Caco-2 (cell line): Measurements from ENCODE around the gene TFAP2B. TPM values are rescaled to one million over a fixed set of nuclear protein-coding genes. Genes with fewer than 3 reads are reported as not detected.

Experiments used
- BruUV-seq: library from RNA; stranded (reverse); fragments of 400-500 nt; replicated peaks from 2 replicates; lab custom pipeline; 2021; lab: Mats Ljungman, UMichigan
- CTCF ChIA-PET: fragments of 300-600 bp; sonication (Branson Sonifier 250); formaldehyde crosslinking; loops from one replicate; lab custom pipeline; 2022; ENCODE audit warnings: antibody characterized with exemption; lab: Charles Lee
- POLR2A ChIA-PET: fragments of 300-600 bp; sonication (Branson Sonifier 250); formaldehyde crosslinking; loops from one replicate; lab custom pipeline; 2022; ENCODE audit warnings: antibody characterized with exemption; lab: Charles Lee
- DNase-seq, 2 experiments: peaks; one replicate each; pipeline versions ENCODE4 v3.0.0 to v3.0.0-alpha.2; 2020 to 2022
- H3K27me3 ChIP-seq: replicated peaks from 2 replicates; pipeline ENCODE4 v1.6.0; 2011; ENCODE audit warnings: low read length; ENCODE audit not compliant: control insufficient read depth, insufficient read depth
- H3K36me3 ChIP-seq: 2 replicates; pipeline ENCODE4 v1.5.1; 2011; ENCODE audit warnings: low read length; ENCODE audit not compliant: control insufficient read depth, insufficient read depth
- H3K4me1 ChIP-seq: fragments of 250-450 bp; sonication (Bioruptor Pico); 2 replicates; pipeline ENCODE4 v1.5.1; 2020; ENCODE audit warnings: mild to moderate bottlenecking
- H3K4me3 ChIP-seq: 2 replicates; pipeline ENCODE4 v1.5.1; 2011; ENCODE audit warnings: low read depth, mild to moderate bottlenecking, control low read depth, low read length
- H3K9me3 ChIP-seq: fragments of 250-450 bp; sonication (Bioruptor Pico); 2 replicates; pipeline ENCODE4 v1.5.1; 2020; ENCODE audit warnings: mild to moderate bottlenecking, moderate library complexity
- H3K27ac Mint-ChIP-seq: one replicate; pipeline ENCODE4 v1.8.0; 2022; ENCODE audit warnings: mixed read lengths; ENCODE audit not compliant: unreplicated experiment
- H3K27me3 Mint-ChIP-seq: one replicate; pipeline ENCODE4 v1.8.0; 2022; ENCODE audit warnings: mixed read lengths; ENCODE audit not compliant: insufficient read depth, unreplicated experiment
- H3K36me3 Mint-ChIP-seq: one replicate; pipeline ENCODE4 v1.8.0; 2022; ENCODE audit warnings: mild to moderate bottlenecking, mixed read lengths; ENCODE audit not compliant: insufficient read depth, unreplicated experiment
- H3K4me1 Mint-ChIP-seq: one replicate; pipeline ENCODE4 v1.8.0; 2022; ENCODE audit warnings: low read depth, mixed read lengths; ENCODE audit not compliant: unreplicated experiment
- H3K4me3 Mint-ChIP-seq: one replicate; pipeline ENCODE4 v1.8.0; 2022; ENCODE audit warnings: mild to moderate bottlenecking, moderate library complexity, mixed read lengths; ENCODE audit not compliant: unreplicated experiment
- H3K9me3 Mint-ChIP-seq: one replicate; pipeline ENCODE4 v1.8.0; 2022; ENCODE audit warnings: mixed read lengths; ENCODE audit not compliant: unreplicated experiment
- CTCF ChIP-seq, 2 experiments: fragments of 200-600 bp in 1 of 2; IDR thresholded peaks; 1 replicate in 1 of 2; 2 replicates in 1 of 2; pipeline versions ENCODE4 v1.5.1 to v1.8.0; 2011 to 2022; ENCODE audit warnings: antibody characterized with exemption in 1 of 2, control low read depth in 1 of 2, inconsistent platforms in 1 of 2, low read depth in 1 of 2, low read length in 1 of 2, mild to moderate bottlenecking in 1 of 2, moderate library complexity in 1 of 2; ENCODE audit not compliant: insufficient read depth in 1 of 2, severe bottlenecking in 1 of 2, unreplicated experiment in 1 of 2
- intact Hi-C: fragments of 100-400 bp; cut with micrococcal nuclease; formaldehyde crosslinking; loops from one replicate; pipeline ENCODE4 v1.10.0; 2022; ENCODE audit not compliant: unreplicated experiment
- total RNA-seq: library from RNA; stranded (reverse); gene quantifications from 2 replicates; pipeline ENCODE4 v1.2.3, GENCODE V29; 2022

The TFAP2B gene
- total RNA-seq, 1 experiment from 2014 or later: not detected

- no TSS peak for BruUV-seq
- H3K4me3 Mint-ChIP-seq: no peak overlapping the region
- no peaks in the 10 kb centered on the region for H3K27me3 ChIP-seq
- no peaks in the 10 kb centered on the region for H3K9me3 ChIP-seq
- intact Hi-C loops: no loop called here
- peaks cover 21% of the 10 kb centered on the region for H3K4me1 Mint-ChIP-seq
- peaks cover 5% of the 10 kb centered on the region; the same call in 1 of the 2 replicates for H3K4me1 ChIP-seq
- CTCF ChIA-PET: no interaction called here
- no peaks in the 10 kb centered on the region for H3K36me3 Mint-ChIP-seq
- no peaks in the 10 kb centered on the region for H3K36me3 ChIP-seq
- no peak for DNase-seq
- H3K27ac Mint-ChIP-seq: no peak overlapping the region
- no peak for TF ChIP-seq CTCF (IDR thresholded peaks at IDR 0.05; ENCODE audit: insufficient read depth in 1 of 2, low read depth in 1 of 2, low read length in 1 of 2, severe bottlenecking in 1 of 2, unreplicated experiment in 1 of 2)
- H3K9me3 Mint-ChIP-seq: no peaks in the 10 kb centered on the region
- peaks cover 27% of the 10 kb centered on the region for H3K27me3 Mint-ChIP-seq
- no peak overlapping the region for H3K4me3 ChIP-seq
- POLR2A ChIA-PET: no interaction called here
Observed at GRCh38 chr6:50822078-50822476, 3.4 kb downstream of the TFAP2B start.

DNA sequence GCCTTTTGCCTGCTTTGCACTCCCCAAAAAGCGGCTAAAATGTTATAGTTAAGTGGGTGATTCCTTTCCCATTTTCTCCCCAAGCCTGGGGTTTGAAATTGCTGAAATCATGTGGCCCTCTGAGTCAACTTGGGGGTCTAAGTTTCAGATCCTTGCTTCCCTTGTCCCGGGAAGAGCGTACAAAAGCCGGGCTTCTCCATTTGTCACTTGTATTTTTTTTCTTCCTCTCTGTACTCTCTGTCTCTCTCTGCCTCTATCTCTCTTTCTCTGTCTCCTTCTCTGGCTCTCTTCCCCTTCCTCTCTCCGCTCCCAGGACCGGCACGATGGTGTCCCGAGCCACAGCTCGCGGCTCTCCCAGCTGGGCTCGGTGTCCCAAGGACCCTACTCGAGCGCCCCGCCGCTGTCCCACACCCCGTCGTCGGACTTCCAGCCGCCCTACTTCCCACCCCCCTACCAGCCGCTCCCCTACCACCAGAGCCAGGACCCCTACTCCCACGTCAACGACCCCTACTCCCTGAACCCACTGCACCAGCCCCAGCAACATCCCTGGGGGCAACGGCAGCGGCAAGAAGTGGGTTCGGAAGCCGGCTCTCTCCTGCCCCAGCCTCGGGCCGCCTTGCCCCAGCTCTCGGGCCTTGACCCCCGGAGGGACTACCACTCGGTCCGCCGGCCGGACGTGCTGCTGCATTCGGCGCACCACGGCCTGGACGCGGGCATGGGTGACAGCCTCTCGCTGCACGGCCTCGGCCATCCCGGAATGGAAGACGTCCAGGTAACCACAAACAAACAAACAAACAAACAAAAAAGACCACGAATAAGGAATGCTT, 4.6 kb downstream of the TFAP2B start:
- H3K4me1 ChIP-seq: peaks cover 5% of the 10 kb centered on the region; the same call in 1 of the 2 replicates
- CTCF ChIA-PET: no interaction called here
- H3K27ac Mint-ChIP-seq: no peak overlapping the region

GRCh38 chr6:50824552-50824951, 5.9 kb downstream of the TFAP2B start:
- intact Hi-C loops: no loop called here
- Histone ChIP-seq H3K27me3 (no peaks in the 10 kb centered on the region), H3K9me3 (no peaks in the 10 kb centered on the region), H3K36me3 (no peaks in the 10 kb centered on the region), H3K4me3 (no peak overlapping the region), H3K4me1 (peaks cover 5% of the 10 kb centered on the region; the same call in 1 of the 2 replicates)
- Mint-ChIP-seq H3K36me3 (no peaks in the 10 kb centered on the region), H3K9me3 (no peaks in the 10 kb centered on the region), H3K4me1 (peaks cover 21% of the 10 kb centered on the region), H3K27ac (no peak overlapping the region), H3K4me3 (no peak overlapping the region), H3K27me3 (peaks cover 30% of the 10 kb centered on the region)
- DNase-seq: no peak
- no peak for TF ChIP-seq CTCF (IDR thresholded peaks at IDR 0.05; ENCODE audit: insufficient read depth in 1 of 2, low read depth in 1 of 2, low read length in 1 of 2, severe bottlenecking in 1 of 2, unreplicated experiment in 1 of 2)
- POLR2A ChIA-PET: no interaction called here
- CTCF ChIA-PET: no interaction called here
- BruUV-seq: no TSS peak

More for the DNA sequence above, 4.6 kb downstream of the TFAP2B start:
- TF ChIP-seq CTCF (IDR thresholded peaks at IDR 0.05; ENCODE audit: insufficient read depth in 1 of 2, low read depth in 1 of 2, low read length in 1 of 2, severe bottlenecking in 1 of 2, unreplicated experiment in 1 of 2): no peak
- H3K27me3 ChIP-seq: no peaks in the 10 kb centered on the region
- no peak overlapping the region for H3K4me3 ChIP-seq
- Mint-ChIP-seq H3K4me3 (no peak overlapping the region), H3K4me1 (peaks cover 21% of the 10 kb centered on the region), H3K36me3 (no peaks in the 10 kb centered on the region), H3K27me3 (peaks cover 27% of the 10 kb centered on the region), H3K9me3 (no peaks in the 10 kb centered on the region)
- POLR2A ChIA-PET: no interaction called here
- intact Hi-C loops: no loop called here
- no TSS peak for BruUV-seq
- H3K9me3 ChIP-seq: no peaks in the 10 kb centered on the region
- H3K36me3 ChIP-seq: no peaks in the 10 kb centered on the region
- no peak for DNase-seq
